IMR-90 (cell line): ENCODE data around the gene OPRM1. TPM values are rescaled to one million over a fixed set of nuclear protein-coding genes. Genes with fewer than 3 reads are reported as not detected.

Experiments
- ATAC-seq: fragments of 200-7000 bp; cut with Tn5 transposase; 2 replicates; pipeline ENCODE4 v1.9.1; 2020; ENCODE audit warnings: low read depth, mild to moderate bottlenecking, moderate library complexity
- BruUV-seq: library from RNA; stranded (reverse); fragments of 400-500 nt; replicated peaks from 2 replicates; lab custom pipeline; 2021; lab: Mats Ljungman, UMichigan
- CTCF ChIA-PET: fragments of 300-600 bp; formaldehyde crosslinking; extraction: SDS; loops from one replicate; lab custom pipeline; 2021; ENCODE audit warnings: antibody characterized with exemption; lab: Yijun Ruan, JAX
- POLR2A ChIA-PET: fragments of 300-600 bp; sonication (Branson Sonifier 250); formaldehyde crosslinking; loops from one replicate; lab custom pipeline; 2022; ENCODE audit warnings: antibody characterized with exemption; ENCODE audit not compliant: unreplicated experiment; lab: Charles Lee
- DNase-seq: peaks from one replicate; pipeline ENCODE4 v3.0.0; 2013
- H2AFZ ChIP-seq: replicated peaks from 2 replicates; pipeline ENCODE3; 2013; ENCODE audit warnings: low read length, mild to moderate bottlenecking; ENCODE audit not compliant: poor library complexity
- H2AK5ac ChIP-seq: 2 replicates; pipeline ENCODE4 v1.6.1; 2013; ENCODE audit warnings: low read depth, low read length, inconsistent platforms
- H2AK9ac ChIP-seq: replicated peaks from 2 replicates; pipeline ENCODE3; 2013; ENCODE audit warnings: mild to moderate bottlenecking, low read depth, low read length, moderate library complexity; ENCODE audit not compliant: poor library complexity
- H2BK120ac ChIP-seq: 2 replicates; pipeline ENCODE4 v1.6.1; 2013; ENCODE audit warnings: low read depth, low read length, inconsistent platforms
- H2BK15ac ChIP-seq: 3 replicates; pipeline ENCODE4 v1.6.1; 2013; ENCODE audit warnings: low read depth, low read length, inconsistent platforms
- H2BK20ac ChIP-seq: 2 replicates; pipeline ENCODE4 v1.6.1; 2013; ENCODE audit warnings: low read depth, mild to moderate bottlenecking, inconsistent platforms, low read length, moderate library complexity
- H2BK5ac ChIP-seq: 2 replicates; pipeline ENCODE4 v1.6.1; 2013; ENCODE audit warnings: mild to moderate bottlenecking, low read depth, low read length, inconsistent platforms; ENCODE audit not compliant: poor library complexity, severe bottlenecking
- H3K14ac ChIP-seq: replicated peaks from 2 replicates; pipeline ENCODE4 v1.6.1; 2013; ENCODE audit warnings: low read depth, low read length, inconsistent platforms
- H3K18ac ChIP-seq: 2 replicates; pipeline ENCODE4 v1.6.1; 2013; ENCODE audit warnings: low read depth, low read length, control low read depth
- H3K23ac ChIP-seq: 2 replicates; pipeline ENCODE4 v1.6.1; 2013; ENCODE audit warnings: low read depth, low read length, inconsistent platforms
- H3K27ac ChIP-seq: 2 replicates; pipeline ENCODE4 v1.5.1; 2013; ENCODE audit warnings: mild to moderate bottlenecking, control low read depth, low read length; ENCODE audit not compliant: insufficient read depth
- H3K27me3 ChIP-seq: 2 replicates; pipeline ENCODE4 v1.6.1; 2013; ENCODE audit warnings: low read length; ENCODE audit not compliant: control insufficient read depth, insufficient read depth
- H3K36me3 ChIP-seq: 2 replicates; pipeline ENCODE4 v1.6.1; 2013; ENCODE audit warnings: low read length, mixed read lengths; ENCODE audit not compliant: control insufficient read depth, insufficient read depth
- H3K4ac ChIP-seq: 2 replicates; pipeline ENCODE4 v1.6.1; 2013; ENCODE audit warnings: low read depth, low read length, inconsistent platforms
- H3K4me1 ChIP-seq: 2 replicates; pipeline ENCODE4 v1.6.1; 2013; ENCODE audit warnings: low read length, mixed read lengths; ENCODE audit not compliant: control insufficient read depth, insufficient read depth
- H3K4me2 ChIP-seq: 2 replicates; pipeline ENCODE4 v1.6.1; 2013; ENCODE audit warnings: low read depth, mild to moderate bottlenecking, control low read depth, low read length, moderate library complexity
- H3K4me3 ChIP-seq: 2 replicates; pipeline ENCODE4 v1.5.1; 2013; ENCODE audit warnings: low read depth, mild to moderate bottlenecking, control low read depth, low read length, moderate library complexity; ENCODE audit not compliant: insufficient read depth
- H3K56ac ChIP-seq: 2 replicates; pipeline ENCODE4 v1.6.1; 2013; ENCODE audit warnings: low read length, inconsistent platforms; ENCODE audit not compliant: insufficient read depth; ENCODE audit errors: extremely low read depth
- H3K79me1 ChIP-seq, 2 experiments: 2 replicates each; pipeline ENCODE4 v1.6.1; 2013; ENCODE audit warnings: low read length in 2 of 2, inconsistent platforms in 1 of 2, low read depth in 1 of 2
- H3K9ac ChIP-seq: 2 replicates; pipeline ENCODE4 v1.6.1; 2013; ENCODE audit warnings: low read depth, low read length, control low read depth
- H3K9me1 ChIP-seq: 2 replicates; pipeline ENCODE4 v1.6.1; 2013; ENCODE audit warnings: low read length, inconsistent platforms; ENCODE audit not compliant: insufficient read depth
- H3K9me3 ChIP-seq: 2 replicates; pipeline ENCODE4 v1.6.1; 2013; ENCODE audit warnings: low read length; ENCODE audit not compliant: control insufficient read depth, insufficient read depth
- H4K20me1 ChIP-seq: 2 replicates; pipeline ENCODE4 v1.6.1; 2013; ENCODE audit warnings: low read length, inconsistent platforms; ENCODE audit not compliant: insufficient read depth
- H4K5ac ChIP-seq: 2 replicates; pipeline ENCODE4 v1.6.1; 2013; ENCODE audit warnings: mild to moderate bottlenecking, low read depth, low read length, control low read depth
- H4K8ac ChIP-seq, 2 experiments: 2 replicates each; pipeline ENCODE4 v1.6.1; 2013; ENCODE audit warnings: low read depth in 2 of 2, low read length in 2 of 2, control low read depth in 1 of 2, inconsistent platforms in 1 of 2
- H4K91ac ChIP-seq: 2 replicates; pipeline ENCODE4 v1.6.1; 2013; ENCODE audit warnings: low read depth, low read length, inconsistent platforms; ENCODE audit not compliant: insufficient read depth
- BHLHE40 ChIP-seq: fragments of 150-350 bp; IDR thresholded peaks from 2 replicates; pipeline ENCODE4 v1.6.1; 2016; ENCODE audit warnings: mild to moderate bottlenecking, low read depth, low read length
- MXI1 ChIP-seq: IDR thresholded peaks from 2 replicates; pipeline ENCODE4 v1.6.1; 2012; ENCODE audit warnings: low read depth, mild to moderate bottlenecking, low read length, moderate library complexity, borderline replicate concordance
- NFE2L2 ChIP-seq: fragments of 150-350 bp; IDR thresholded peaks from 2 replicates; pipeline ENCODE4 v1.6.1; 2016; ENCODE audit warnings: low read depth, mild to moderate bottlenecking, low read length
- RAD21 ChIP-seq: IDR thresholded peaks from 2 replicates; pipeline ENCODE4 v1.6.1; 2012; ENCODE audit warnings: low read length, improper control_type of control experiment
- RCOR1 ChIP-seq: IDR thresholded peaks from 2 replicates; pipeline ENCODE4 v1.6.1; 2012; ENCODE audit warnings: mild to moderate bottlenecking, low read length, improper control_type of control experiment; ENCODE audit not compliant: insufficient replicate concordance
- SMC3 ChIP-seq: fragments of 150-350 bp; IDR thresholded peaks from 2 replicates; pipeline ENCODE4 v1.6.1; 2016; ENCODE audit warnings: low read depth, mild to moderate bottlenecking, antibody characterized with exemption, low read length, moderate library complexity
- WGBS, 2 experiments: methylation state at CpG; one replicate each; pipeline versions ENCODE4 v1.1.5 to v1.1.7; 2013; ENCODE audit warnings: missing lambda C conversion rate in 2 of 2; ENCODE audit not compliant: insufficient read length in 1 of 2; ENCODE audit errors: extremely low coverage in 2 of 2; 5-methylcytosine and 5-hydroxymethylcytosine counted together
- dilution Hi-C: fragments of 300-500 bp; cut with HindIII; formaldehyde crosslinking; loops from one replicate; pipeline ENCODE4 v1.14.3; 2018; ENCODE audit warnings: low sequenced_read_pairs; ENCODE audit not compliant: unreplicated experiment
- in situ Hi-C: fragments of 300-500 bp; cut with MboI; formaldehyde crosslinking; loops from 3 replicates; pipeline ENCODE4 v1.14.3; 2019; ENCODE audit warnings: low sequenced_read_pairs, inconsistent platforms, mixed read lengths
- intact Hi-C: fragments of 100-400 bp; cut with micrococcal nuclease; formaldehyde crosslinking; loops from 2 replicates; pipeline ENCODE4 v1.10.0; 2022
- polyA plus RNA-seq, 3 experiments: library from polyadenylated mRNA; depleted of rRNA; stranded (reverse); fragments of >200 nt; gene quantifications; 2 replicates each; pipeline ENCODE4 v1.2.3, GENCODE V29; 2012; ENCODE audit warnings: low replicate concordance in 1 of 3
- total RNA-seq: library from RNA; depleted of rRNA; stranded (reverse); fragments of >200 nt; gene quantifications from 2 replicates; pipeline ENCODE4 v1.2.3, GENCODE V29; 2012
- TF ChIP-seq, protein P1 (sequence below): fragments of 150-350 bp; IDR thresholded peaks from 2 replicates; pipeline ENCODE4 v1.6.1; 2016; ENCODE audit warnings: low read depth, mild to moderate bottlenecking, low read length, moderate library complexity, borderline replicate concordance

OPRM1 gene
- total and polyA plus RNA-seq, 2 of the 4 experiments (the other 2 are of a cell fraction), result not detected

DNA sequence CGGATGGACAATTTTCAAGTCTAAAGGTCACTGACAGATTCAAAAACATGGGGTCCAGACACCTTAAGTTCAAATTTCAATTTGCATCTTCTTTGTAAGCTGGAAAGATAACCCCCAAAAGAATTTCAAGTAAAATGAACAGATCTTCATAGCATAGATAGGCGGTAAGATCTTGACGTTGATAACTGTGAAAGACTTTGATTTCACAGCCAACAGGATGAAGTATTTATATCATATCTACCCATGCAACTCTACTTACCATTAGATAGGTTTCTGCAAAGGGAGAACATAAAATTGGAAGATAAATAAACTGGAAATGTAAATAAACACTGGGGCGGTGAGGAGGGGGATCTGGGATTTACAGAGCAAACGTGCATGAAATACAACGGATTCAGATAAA, 179.7 kb downstream of the OPRM1 start:
- Histone ChIP-seq H2BK120ac (no peak overlapping the region), H3K9me3 (no peaks in the 10 kb centered on the region), H4K5ac (no peak overlapping the region), H3K4me1 (no peaks in the 10 kb centered on the region), H2AK5ac (no peak overlapping the region), H3K4ac (no peak overlapping the region), H2BK20ac (no peak overlapping the region), H2AK9ac (no peak overlapping the region), H3K14ac (no peak overlapping the region), H3K27me3 (peaks cover 5% of the 10 kb centered on the region; the same call in 1 of the 2 replicates), H2BK15ac (no peak overlapping the region), H3K23ac (no peak overlapping the region), H3K4me3 (no peak overlapping the region), H3K9me1 (no peaks in the 10 kb centered on the region), H3K79me1 (no peaks in the 10 kb centered on the region), H3K36me3 (no peaks in the 10 kb centered on the region), H4K91ac (no peak overlapping the region), H3K9ac (no peak overlapping the region), H4K20me1 (no peaks in the 10 kb centered on the region), H4K8ac (no peak overlapping the region), H2BK5ac (no peak overlapping the region), H2AFZ (no peak overlapping the region), H3K4me2 (no peak overlapping the region), H3K18ac (no peak overlapping the region), H3K56ac (no peak overlapping the region), H3K27ac (no peak overlapping the region)
- no peak for ATAC-seq
- ChIA-PET CTCF (no interaction called here), POLR2A (no interaction called here)
- in situ Hi-C loops (no loop called here), intact Hi-C loops (no loop called here), dilution Hi-C loops (no loop called here)
- TF ChIP-seq NFE2L2 (no peak), RAD21 (no peak), RCOR1 (no peak), BHLHE40 (no peak), SMC3 (no peak), MXI1 (no peak)
- TF ChIP-seq, protein P1, sequence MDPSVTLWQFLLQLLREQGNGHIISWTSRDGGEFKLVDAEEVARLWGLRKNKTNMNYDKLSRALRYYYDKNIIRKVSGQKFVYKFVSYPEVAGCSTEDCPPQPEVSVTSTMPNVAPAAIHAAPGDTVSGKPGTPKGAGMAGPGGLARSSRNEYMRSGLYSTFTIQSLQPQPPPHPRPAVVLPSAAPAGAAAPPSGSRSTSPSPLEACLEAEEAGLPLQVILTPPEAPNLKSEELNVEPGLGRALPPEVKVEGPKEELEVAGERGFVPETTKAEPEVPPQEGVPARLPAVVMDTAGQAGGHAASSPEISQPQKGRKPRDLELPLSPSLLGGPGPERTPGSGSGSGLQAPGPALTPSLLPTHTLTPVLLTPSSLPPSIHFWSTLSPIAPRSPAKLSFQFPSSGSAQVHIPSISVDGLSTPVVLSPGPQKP, result no peak
- no peak for DNase-seq
- no CpG with 5 or more reads among the region's 6 CpGs for WGBS, 2 experiments
- no TSS peak for BruUV-seq
